ENCODE results near the gene SYNJ1. TPM values are rescaled to one million over a fixed set of nuclear protein-coding genes. Genes with fewer than 3 reads are reported as not detected.

The SYNJ1 gene
- total RNA-seq, 4 donors from 2014 or later, result 4.3 to 20.3 (median 9.6) TPM

GRCh38 chr21:32735524-32735923, 7.7 kb upstream of the SYNJ1 start:
- 83% methylated on average over 2 of the region's 2 CpGs for WGBS
- no peaks in the 10 kb centered on the region for H3K4me1 ChIP-seq
- no peaks in the 10 kb centered on the region for H3K27me3 ChIP-seq
- H3K27ac ChIP-seq, result no peak overlapping the region
- H3K4me3 ChIP-seq, result no peak overlapping the region
- no peaks in the 10 kb centered on the region for H3K9me3 ChIP-seq
- no peak for DNase-seq (ENCODE audit: low spot score in 2 of 2)
- peaks cover 53% of the 10 kb centered on the region for H3K36me3 ChIP-seq
- TF ChIP-seq CTCF (IDR thresholded peaks at IDR 0.05), result no peak
- no peak for TF ChIP-seq POLR2A (IDR thresholded peaks at IDR 0.05)
- no peak for TF ChIP-seq EP300 (IDR thresholded peaks at IDR 0.05)
- TF ChIP-seq POLR2AphosphoS5 (IDR thresholded peaks at IDR 0.05), result no peak

GRCh38 chr21:32733990-32734613, 6.3 kb upstream of the SYNJ1 start:
- DNase-seq (ENCODE audit: low spot score in 2 of 2), result no peak
- Histone ChIP-seq H3K4me1 (no peaks in the 10 kb centered on the region), H3K36me3 (peaks cover 48% of the 10 kb centered on the region), H3K9me3 (no peaks in the 10 kb centered on the region), H3K4me3 (no peak overlapping the region), H3K27ac (no peak overlapping the region), H3K27me3 (no peaks in the 10 kb centered on the region)
- 93% methylated on average over 5 of the region's 5 CpGs for WGBS
- TF ChIP-seq POLR2AphosphoS5 (IDR thresholded peaks at IDR 0.05), result no peak
- no peak for TF ChIP-seq POLR2A (IDR thresholded peaks at IDR 0.05)
- no peak for TF ChIP-seq EP300 (IDR thresholded peaks at IDR 0.05)
- no peak for TF ChIP-seq CTCF (IDR thresholded peaks at IDR 0.05)

GRCh38 chr21:32733356-32733755, 5.5 kb upstream of the SYNJ1 start:
- H3K36me3 ChIP-seq, result peaks cover 41% of the 10 kb centered on the region
- no peak overlapping the region for H3K27ac ChIP-seq
- no peak for DNase-seq (ENCODE audit: low spot score in 2 of 2)
- no peaks in the 10 kb centered on the region for H3K9me3 ChIP-seq
- TF ChIP-seq EP300 (IDR thresholded peaks at IDR 0.05) (no peak), POLR2AphosphoS5 (IDR thresholded peaks at IDR 0.05) (no peak), CTCF (IDR thresholded peaks at IDR 0.05) (no peak), POLR2A (IDR thresholded peaks at IDR 0.05) (no peak)
- 98% methylated on average over 6 of the region's 6 CpGs for WGBS
- H3K4me3 ChIP-seq, result no peak overlapping the region
- no peaks in the 10 kb centered on the region for H3K4me1 ChIP-seq
- H3K27me3 ChIP-seq, result no peaks in the 10 kb centered on the region

- Histone ChIP-seq H3K9me3 (no peaks in the 10 kb centered on the region), H3K4me1 (no peaks in the 10 kb centered on the region), H3K36me3 (peaks cover 33% of the 10 kb centered on the region), H3K27ac (no peak overlapping the region), H3K27me3 (no peaks in the 10 kb centered on the region), H3K4me3 (no peak overlapping the region)
- WGBS, result 80% methylated on average over 3 of the region's 3 CpGs
- DNase-seq (ENCODE audit: low spot score in 2 of 2), result no peak
- no peak for TF ChIP-seq POLR2A (IDR thresholded peaks at IDR 0.05)
- TF ChIP-seq CTCF (IDR thresholded peaks at IDR 0.05), result no peak
- TF ChIP-seq POLR2AphosphoS5 (IDR thresholded peaks at IDR 0.05), result no peak
Observed at GRCh38 chr21:32732544-32732943, 4.7 kb upstream of the SYNJ1 start.

GRCh38 chr21:32728848-32729247, 1.0 kb upstream of the SYNJ1 start:
- peaks cover 7% of the 10 kb centered on the region for H3K4me1 ChIP-seq
- H3K4me3 ChIP-seq, result peak overlapping the region; percentile 69
- H3K9me3 ChIP-seq, result no peaks in the 10 kb centered on the region
- WGBS, result 66% methylated on average over 3 of the region's 3 CpGs
- TF ChIP-seq EP300 (IDR thresholded peaks at IDR 0.05), result no peak
- H3K27ac ChIP-seq, result no peak overlapping the region
- no peak for DNase-seq (ENCODE audit: low spot score in 2 of 2)
- H3K27me3 ChIP-seq, result no peaks in the 10 kb centered on the region
- H3K36me3 ChIP-seq, result peaks cover 7% of the 10 kb centered on the region

GRCh38 chr21:32728456-32728839, 635 bp upstream of the SYNJ1 start:
- peaks cover 7% of the 10 kb centered on the region for H3K4me1 ChIP-seq

More at GRCh38 chr21:32728456-32728839, 635 bp upstream of the SYNJ1 start:
- H3K36me3 ChIP-seq, result peaks cover 3% of the 10 kb centered on the region
- peak overlapping the region; percentile 82 for H3K27ac ChIP-seq
- peak overlapping the region; percentile 69 for H3K4me3 ChIP-seq
- H3K9me3 ChIP-seq, result no peaks in the 10 kb centered on the region
- no peak for DNase-seq (ENCODE audit: low spot score in 2 of 2)
- TF ChIP-seq EP300 (IDR thresholded peaks at IDR 0.05), result no peak
- TF ChIP-seq POLR2A (IDR thresholded peaks at IDR 0.05), result no peak
- TF ChIP-seq POLR2AphosphoS5 (IDR thresholded peaks at IDR 0.05), result no peak
- no peak for TF ChIP-seq CTCF (IDR thresholded peaks at IDR 0.05)
- H3K27me3 ChIP-seq, result no peaks in the 10 kb centered on the region
- WGBS, result 8% methylated on average over 13 of the region's 13 CpGs
